ENCODE results near the gene ADGRE1.

ADGRE1 gene

DNA sequence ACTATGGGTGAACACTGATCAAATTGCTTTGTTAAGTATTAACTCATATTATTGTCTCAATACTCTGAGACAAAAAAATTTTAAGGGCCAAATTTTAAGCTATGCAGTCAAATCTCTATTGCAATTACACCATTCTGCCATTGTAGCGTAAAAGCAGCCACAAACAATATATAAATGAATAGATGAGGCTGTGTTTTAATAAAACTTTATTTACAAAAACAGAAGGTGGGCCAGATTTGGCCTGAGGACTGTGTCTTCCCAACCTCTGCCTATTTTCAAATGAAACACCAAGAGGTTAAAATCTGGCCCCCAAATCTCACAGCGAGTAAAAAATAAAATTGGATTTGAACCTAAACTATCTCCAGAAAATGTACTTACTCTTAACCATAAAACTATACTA is 82.1 kb downstream of the ADGRE1 start:
- POLR2A ChIA-PET = no interaction called here
- no peak for TF ChIP-seq LEF1 (IDR thresholded peaks at IDR 0.05; ENCODE audit: borderline replicate concordance)
- TF ChIP-seq BHLHE40 (IDR thresholded peaks at IDR 0.05; ENCODE audit: borderline replicate concordance) = no peak
- no peak for TF ChIP-seq HDGF (IDR thresholded peaks at IDR 0.05; ENCODE audit: borderline replicate concordance)
- TF ChIP-seq, protein P1, sequence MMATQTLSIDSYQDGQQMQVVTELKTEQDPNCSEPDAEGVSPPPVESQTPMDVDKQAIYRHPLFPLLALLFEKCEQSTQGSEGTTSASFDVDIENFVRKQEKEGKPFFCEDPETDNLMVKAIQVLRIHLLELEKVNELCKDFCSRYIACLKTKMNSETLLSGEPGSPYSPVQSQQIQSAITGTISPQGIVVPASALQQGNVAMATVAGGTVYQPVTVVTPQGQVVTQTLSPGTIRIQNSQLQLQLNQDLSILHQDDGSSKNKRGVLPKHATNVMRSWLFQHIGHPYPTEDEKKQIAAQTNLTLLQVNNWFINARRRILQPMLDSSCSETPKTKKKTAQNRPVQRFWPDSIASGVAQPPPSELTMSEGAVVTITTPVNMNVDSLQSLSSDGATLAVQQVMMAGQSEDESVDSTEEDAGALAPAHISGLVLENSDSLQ (IDR thresholded peaks at IDR 0.05) = no peak
- no peak for TF ChIP-seq FOXA1 (IDR thresholded peaks at IDR 0.05)
- no peak for TF ChIP-seq ARNT (IDR thresholded peaks at IDR 0.05)
- no peak for TF ChIP-seq NFRKB (IDR thresholded peaks at IDR 0.05)
- CTCF ChIA-PET = no interaction called here

DNA sequence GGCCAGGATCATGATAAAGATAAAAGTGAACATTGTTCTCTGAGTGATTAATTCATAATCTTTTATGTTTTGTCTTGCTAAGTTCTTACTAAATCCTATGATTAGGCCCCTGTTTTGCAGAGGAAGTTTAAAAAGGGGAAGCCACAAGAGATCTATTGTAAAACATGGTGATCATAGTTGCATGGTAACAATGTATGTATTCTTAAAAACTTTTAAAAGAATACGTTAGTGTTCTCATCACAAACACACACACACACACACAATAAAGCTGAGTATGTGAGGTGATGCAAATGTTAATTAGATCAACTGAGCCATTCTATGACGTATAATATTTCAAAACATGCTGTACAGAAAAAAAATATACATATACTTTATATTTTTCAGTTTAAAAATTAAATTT is 82.6 kb downstream of the ADGRE1 start:
- CTCF ChIA-PET = no interaction called here
- POLR2A ChIA-PET = no interaction called here
- TF ChIP-seq L3MBTL2 (conservative IDR thresholded peaks at IDR 0.05) (no peak), SP1 (IDR thresholded peaks at IDR 0.05) (no peak), SUZ12 (IDR thresholded peaks at IDR 0.05) (no peak)
- DNase-seq (ENCODE audit: extremely low spot score) = no peak

More for the DNA sequence above, 82.1 kb downstream of the ADGRE1 start:
- no peak for DNase-seq (ENCODE audit: extremely low spot score)

DNA sequence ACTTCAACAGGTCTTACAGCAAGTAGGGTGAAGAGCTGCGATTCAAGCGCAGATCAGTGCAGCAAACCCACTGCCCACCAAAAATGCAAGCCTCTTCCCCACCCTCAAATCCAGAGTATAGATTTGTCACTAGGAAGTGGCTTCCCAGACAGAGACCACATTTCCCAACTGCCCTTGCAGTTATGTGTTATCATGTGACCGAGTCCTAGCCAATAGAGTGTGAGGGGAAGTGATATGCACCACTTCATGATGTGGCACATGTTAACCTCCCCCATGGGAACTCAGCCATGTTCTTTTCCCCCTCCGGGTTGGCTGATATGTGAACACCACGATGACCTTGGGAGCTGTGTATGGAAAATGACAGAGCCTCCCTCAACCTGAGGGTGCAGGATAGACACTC is 83.1 kb downstream of the ADGRE1 start:
- peak; percentile 23 for DNase-seq (ENCODE audit: extremely low spot score)
- peak; percentile 93 for TF ChIP-seq L3MBTL2 (conservative IDR thresholded peaks at IDR 0.05)
- TF ChIP-seq ZNF384 (IDR thresholded peaks at IDR 0.05) = no peak
- TF ChIP-seq FOXM1 (IDR thresholded peaks at IDR 0.05; ENCODE audit: borderline replicate concordance) = no peak
- ChIA-PET CTCF (no interaction called here), POLR2A (no interaction called here)

DNA sequence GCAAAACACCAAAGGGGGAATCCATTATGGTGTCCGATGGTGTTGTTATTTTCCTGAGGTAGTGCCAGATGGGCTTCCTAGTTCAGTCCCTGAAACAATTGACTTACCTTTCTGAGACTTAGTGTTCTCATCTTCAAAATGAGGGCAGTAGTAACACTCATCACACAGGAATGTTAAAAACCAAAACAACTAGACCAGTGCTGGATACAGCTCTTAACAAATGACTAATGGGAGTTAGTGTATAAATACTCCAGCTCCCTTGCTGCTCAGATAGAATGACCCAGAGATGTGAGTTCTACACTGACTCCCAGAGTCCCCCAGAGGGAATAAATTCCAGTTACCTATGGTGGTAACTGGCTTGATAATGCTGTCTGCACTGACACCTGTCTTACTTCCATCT is 84.0 kb downstream of the ADGRE1 start:
- no peak for DNase-seq (ENCODE audit: extremely low spot score)
- TF ChIP-seq ARNT (IDR thresholded peaks at IDR 0.05) (no peak), SP1 (IDR thresholded peaks at IDR 0.05) (no peak), TARDBP (IDR thresholded peaks at IDR 0.05) (no peak), CTBP1 (IDR thresholded peaks at IDR 0.05; ENCODE audit: borderline replicate concordance) (no peak), FOXK2 (IDR thresholded peaks at IDR 0.05) (no peak), FOXA1 (IDR thresholded peaks at IDR 0.05) (no peak), LEF1 (IDR thresholded peaks at IDR 0.05; ENCODE audit: borderline replicate concordance) (no peak), BHLHE40 (IDR thresholded peaks at IDR 0.05; ENCODE audit: borderline replicate concordance) (no peak), ZNF384 (IDR thresholded peaks at IDR 0.05) (no peak), SUZ12 (IDR thresholded peaks at IDR 0.05) (no peak), ELF4 (IDR thresholded peaks at IDR 0.05) (no peak), FOXM1 (IDR thresholded peaks at IDR 0.05; ENCODE audit: borderline replicate concordance) (no peak)
- TF ChIP-seq, protein P1 (IDR thresholded peaks at IDR 0.05) = no peak
- CTCF ChIA-PET = no interaction called here
- POLR2A ChIA-PET = no interaction called here

DNA sequence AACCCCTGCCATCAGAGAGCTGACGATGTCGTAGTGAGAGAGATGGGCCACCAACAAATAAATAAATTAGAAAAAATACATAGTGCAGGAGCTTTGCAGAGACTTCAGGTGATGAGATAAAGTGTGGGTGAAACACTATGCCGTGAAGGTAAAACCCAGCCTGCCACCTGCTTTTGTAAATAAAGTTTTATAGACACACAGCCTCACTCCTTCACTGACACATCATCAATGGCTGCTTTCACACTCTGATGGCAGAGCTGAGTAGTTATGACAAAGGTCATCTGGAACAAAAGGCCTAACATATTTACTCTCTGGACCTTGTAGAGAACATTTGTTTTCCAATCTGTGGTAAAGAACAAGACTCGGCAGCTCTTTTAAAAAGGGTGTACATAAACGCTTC is 88.8 kb downstream of the ADGRE1 start:
- DNase-seq (ENCODE audit: extremely low spot score) = no peak
- CTCF ChIA-PET = no interaction called here
- POLR2A ChIA-PET = no interaction called here
- TF ChIP-seq ELF4 (IDR thresholded peaks at IDR 0.05) (no peak), ARNT (IDR thresholded peaks at IDR 0.05) (no peak)

DNA sequence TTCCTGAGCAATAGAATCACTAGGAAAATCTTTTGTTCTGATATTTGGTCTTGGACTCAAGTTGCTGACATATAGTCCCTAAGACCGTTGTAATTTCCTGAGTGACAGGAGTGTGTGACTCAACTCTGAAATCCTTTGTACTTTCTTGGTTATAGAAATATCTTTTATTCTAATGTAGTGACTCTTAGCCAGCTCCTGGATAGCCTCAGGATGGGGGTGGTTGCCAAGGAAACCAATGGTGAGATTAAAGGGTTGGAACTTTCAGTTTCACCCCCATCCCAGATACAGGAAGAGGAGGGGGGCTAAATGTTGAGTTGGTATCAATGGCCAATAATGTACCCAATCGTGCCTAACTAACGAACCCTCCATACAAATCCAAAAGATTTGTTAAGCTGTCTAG is 92.0 kb downstream of the ADGRE1 start:
- no peak for TF ChIP-seq TARDBP (IDR thresholded peaks at IDR 0.05)
- CTCF ChIA-PET = no interaction called here
- no peak for DNase-seq (ENCODE audit: extremely low spot score)
- POLR2A ChIA-PET = no interaction called here

DNA sequence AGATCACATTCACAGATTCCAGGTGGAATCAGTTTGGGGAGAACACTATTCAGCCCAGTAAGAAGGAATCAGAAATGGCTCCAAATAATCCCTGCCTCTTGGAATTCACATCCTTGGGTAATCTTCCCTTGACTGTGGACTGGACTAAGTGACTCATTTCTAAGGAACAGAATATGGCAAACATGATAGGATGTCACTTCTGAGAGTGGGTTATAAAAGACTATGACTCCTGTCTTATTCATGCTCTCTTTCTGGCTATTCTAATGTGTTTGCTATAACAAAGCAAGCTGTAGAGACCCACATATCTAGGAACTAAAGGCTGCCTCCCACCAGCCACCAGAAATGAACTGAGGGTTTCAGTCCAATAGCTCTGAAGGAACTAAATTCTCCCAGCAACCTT is 96.1 kb downstream of the ADGRE1 start:
- POLR2A ChIA-PET = no interaction called here
- TF ChIP-seq SP1 (IDR thresholded peaks at IDR 0.05) (no peak), NFRKB (IDR thresholded peaks at IDR 0.05) (no peak), ARNT (IDR thresholded peaks at IDR 0.05) (no peak), SUZ12 (IDR thresholded peaks at IDR 0.05) (no peak), FOXA1 (IDR thresholded peaks at IDR 0.05) (no peak), ZNF384 (IDR thresholded peaks at IDR 0.05) (no peak), CTBP1 (IDR thresholded peaks at IDR 0.05; ENCODE audit: borderline replicate concordance) (no peak), TARDBP (IDR thresholded peaks at IDR 0.05) (no peak), BHLHE40 (IDR thresholded peaks at IDR 0.05; ENCODE audit: borderline replicate concordance) (no peak), ELF4 (IDR thresholded peaks at IDR 0.05) (no peak), HDGF (IDR thresholded peaks at IDR 0.05; ENCODE audit: borderline replicate concordance) (no peak), FOXM1 (IDR thresholded peaks at IDR 0.05; ENCODE audit: borderline replicate concordance) (no peak), LEF1 (IDR thresholded peaks at IDR 0.05; ENCODE audit: borderline replicate concordance) (no peak), FOXK2 (IDR thresholded peaks at IDR 0.05) (no peak), L3MBTL2 (conservative IDR thresholded peaks at IDR 0.05) (no peak)
- TF ChIP-seq, protein P1 (IDR thresholded peaks at IDR 0.05) = no peak
- CTCF ChIA-PET = no interaction called here
- DNase-seq (ENCODE audit: extremely low spot score) = no peak

DNA sequence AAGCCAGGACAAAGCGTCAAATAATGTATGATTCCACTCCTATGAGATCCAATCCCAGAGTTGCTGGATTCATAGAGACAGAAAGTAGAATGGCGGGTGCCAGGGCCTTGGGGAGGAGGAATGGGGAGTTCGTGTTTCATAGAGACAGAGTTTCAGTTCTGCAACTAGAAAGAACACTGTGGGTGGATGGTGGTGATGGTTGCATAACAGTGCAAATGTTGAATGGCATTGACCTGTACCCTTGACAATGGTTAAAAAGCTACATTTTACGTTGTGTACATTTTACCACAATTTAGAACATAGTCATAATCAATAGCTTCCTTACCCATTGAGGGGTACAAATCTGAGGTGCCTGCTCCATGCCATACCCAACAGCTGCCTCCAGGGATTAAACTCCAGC is 100.5 kb downstream of the ADGRE1 start:
- CTCF ChIA-PET = no interaction called here
- no peak for DNase-seq (ENCODE audit: extremely low spot score)
- POLR2A ChIA-PET = no interaction called here
- no peak for TF ChIP-seq ZNF384 (IDR thresholded peaks at IDR 0.05)

All from HEK293T (cell line).